Dendritic cell treated with granulocyte-macrophage colony-stimulating factor and Interleukin-4, amounts not matched to agents 40 ng/mL and 50 ng/mL, for 4 days (primary cell): ENCODE results near the gene CD276.

ENCODE experiments used
- H3K27ac Mint-ChIP-seq: one replicate; pipeline ENCODE4 v1.8.0; 2022; ENCODE audit warnings: mild to moderate bottlenecking, mixed read lengths
- H3K27me3 Mint-ChIP-seq: one replicate; pipeline ENCODE4 v1.8.0; 2022; ENCODE audit warnings: mild to moderate bottlenecking, mixed read lengths
- H3K36me3 Mint-ChIP-seq: one replicate; pipeline ENCODE4 v1.8.0; 2022; ENCODE audit warnings: low read depth, mixed read lengths
- H3K4me1 Mint-ChIP-seq: one replicate; pipeline ENCODE4 v1.8.0; 2022; ENCODE audit warnings: low read depth, mixed read lengths
- H3K4me3 Mint-ChIP-seq: one replicate; pipeline ENCODE4 v1.8.0; 2022; ENCODE audit warnings: mild to moderate bottlenecking, moderate library complexity, mixed read lengths
- H3K9me3 Mint-ChIP-seq: one replicate; pipeline ENCODE4 v1.8.0; 2022; ENCODE audit warnings: mixed read lengths
- intact Hi-C: fragments of 100-400 bp; cut with micrococcal nuclease; formaldehyde crosslinking; loops from one replicate; pipeline ENCODE4 v1.15.0; 2022

Gene CD276

DNA sequence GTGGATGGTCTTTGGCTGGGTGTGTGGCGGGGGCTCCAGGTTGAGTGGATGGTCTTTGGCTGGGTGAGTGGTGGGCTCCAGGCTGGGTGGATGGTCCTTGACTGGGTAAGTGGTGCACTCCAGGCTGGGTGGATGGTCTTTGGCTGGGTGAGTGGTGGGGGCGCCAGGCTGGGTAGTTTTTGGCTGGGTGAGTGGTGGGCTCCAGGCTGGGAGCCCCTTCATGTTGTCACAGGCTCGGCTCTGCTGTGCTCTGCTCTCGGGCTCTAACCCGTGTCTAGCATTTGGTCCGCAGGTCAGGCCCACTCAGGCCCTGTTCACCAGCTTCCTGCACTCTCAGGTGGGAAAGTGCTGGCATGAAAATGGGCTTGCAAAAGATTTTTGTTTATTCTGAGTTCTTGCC, 25.1 kb downstream of the CD276 start:
- Mint-ChIP-seq H3K27me3 (peaks cover 25% of the 10 kb centered on the region), H3K9me3 (no peaks in the 10 kb centered on the region), H3K36me3 (peaks cover 95% of the 10 kb centered on the region), H3K27ac (no peak overlapping the region), H3K4me1 (peaks cover 25% of the 10 kb centered on the region), H3K4me3 (no peak overlapping the region)
- intact Hi-C loops, result no loop called here

DNA sequence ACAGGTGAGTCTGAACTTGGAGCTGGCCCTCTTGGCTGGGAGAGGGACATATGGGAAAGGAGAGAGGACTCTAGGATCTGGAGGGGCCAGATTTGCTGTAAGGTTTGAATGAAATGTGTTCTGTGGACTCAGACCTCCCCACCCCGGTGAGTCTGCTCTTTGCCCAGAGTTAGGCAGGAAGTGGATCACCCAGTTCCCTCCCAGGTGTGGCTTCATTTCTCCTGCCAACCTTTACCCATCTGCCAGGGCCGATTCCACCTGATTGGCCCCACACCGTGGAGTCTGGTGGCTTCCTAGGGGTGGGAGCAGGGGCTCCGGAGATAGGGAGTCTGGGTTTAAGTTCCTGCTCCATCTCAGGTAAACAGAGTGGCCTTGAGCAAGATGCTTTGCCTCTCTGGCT, 25.5 kb downstream of the CD276 start:
- peaks cover 25% of the 10 kb centered on the region for H3K27me3 Mint-ChIP-seq
- H3K9me3 Mint-ChIP-seq, result no peaks in the 10 kb centered on the region
- H3K4me1 Mint-ChIP-seq, result peaks cover 25% of the 10 kb centered on the region
- no peak overlapping the region for H3K27ac Mint-ChIP-seq
- H3K36me3 Mint-ChIP-seq, result peaks cover 95% of the 10 kb centered on the region
- intact Hi-C loops, result no loop called here
- H3K4me3 Mint-ChIP-seq, result no peak overlapping the region

DNA sequence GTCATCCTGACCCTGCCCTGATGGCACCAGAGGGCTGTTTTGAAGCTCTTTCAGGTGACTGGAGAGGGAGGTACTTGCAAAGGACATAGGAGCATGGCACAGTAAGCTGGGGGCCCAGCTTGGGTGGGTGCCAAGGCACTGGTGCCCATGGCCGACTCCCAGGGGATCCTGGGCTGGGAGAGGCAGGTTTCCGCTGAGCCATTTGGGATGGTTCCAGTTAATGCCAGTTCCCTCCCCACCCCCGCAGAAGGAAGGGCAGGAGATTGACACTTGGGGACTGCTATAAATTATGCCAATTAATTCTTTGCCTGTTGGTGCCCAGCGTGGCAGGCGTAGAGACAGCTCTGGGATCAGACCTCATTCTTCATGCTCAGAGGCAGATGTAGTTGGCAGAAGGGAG, 26.1 kb downstream of the CD276 start:
- Mint-ChIP-seq H3K4me1 (peaks cover 25% of the 10 kb centered on the region), H3K27me3 (peaks cover 22% of the 10 kb centered on the region), H3K27ac (no peak overlapping the region), H3K36me3 (peaks cover 88% of the 10 kb centered on the region), H3K9me3 (no peaks in the 10 kb centered on the region), H3K4me3 (no peak overlapping the region)
- intact Hi-C loops, result no loop called here

DNA sequence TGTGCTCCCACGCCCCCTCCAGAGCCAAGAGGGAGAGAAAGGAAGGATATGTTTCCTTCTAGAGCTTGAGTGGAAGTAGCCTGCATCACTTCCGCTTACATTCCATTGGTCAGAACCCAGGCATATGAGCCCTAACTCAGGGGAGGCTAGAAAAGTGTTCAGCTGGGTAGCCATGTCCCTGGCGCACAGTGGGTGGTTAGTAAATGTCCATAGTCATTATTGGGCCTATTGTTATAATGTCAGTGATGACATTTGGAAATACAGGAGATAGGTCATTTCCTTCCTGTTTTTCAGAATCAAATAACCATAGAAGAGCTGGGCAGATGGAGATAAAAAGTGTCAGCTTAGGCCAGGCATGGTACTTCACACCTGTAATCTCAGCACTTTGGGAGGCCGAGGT, 27.3 kb downstream of the CD276 start:
- no peak overlapping the region for H3K27ac Mint-ChIP-seq
- H3K36me3 Mint-ChIP-seq, result peaks cover 78% of the 10 kb centered on the region
- peaks cover 25% of the 10 kb centered on the region for H3K4me1 Mint-ChIP-seq
- intact Hi-C loops, result no loop called here
- no peak overlapping the region for H3K4me3 Mint-ChIP-seq
- peaks cover 19% of the 10 kb centered on the region for H3K27me3 Mint-ChIP-seq
- H3K9me3 Mint-ChIP-seq, result no peaks in the 10 kb centered on the region

DNA sequence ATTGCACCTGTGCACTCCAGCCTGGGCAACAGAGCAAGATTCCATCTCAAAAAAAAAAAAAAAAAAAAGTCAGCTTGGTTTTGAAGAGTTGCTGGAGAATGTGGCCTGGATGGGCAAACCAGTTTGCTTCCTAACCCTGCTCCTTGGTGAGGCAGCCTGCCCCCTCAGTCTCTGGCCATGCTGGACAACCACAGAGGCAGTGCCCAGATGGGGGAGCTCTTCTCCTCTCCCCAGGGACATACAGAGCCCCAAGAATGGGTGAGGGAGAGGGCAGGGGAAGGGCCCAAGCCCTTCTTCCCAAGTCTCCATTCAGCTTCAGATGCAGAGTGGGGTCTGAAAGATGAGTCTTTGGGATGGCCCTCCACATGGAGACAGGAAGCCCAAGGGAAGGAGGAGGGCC, 27.9 kb downstream of the CD276 start:
- H3K9me3 Mint-ChIP-seq, result no peaks in the 10 kb centered on the region
- H3K4me1 Mint-ChIP-seq, result peaks cover 25% of the 10 kb centered on the region
- peaks cover 72% of the 10 kb centered on the region for H3K36me3 Mint-ChIP-seq
- no peak overlapping the region for H3K27ac Mint-ChIP-seq
- H3K4me3 Mint-ChIP-seq, result no peak overlapping the region
- intact Hi-C loops, result no loop called here
- H3K27me3 Mint-ChIP-seq, result peaks cover 20% of the 10 kb centered on the region

DNA sequence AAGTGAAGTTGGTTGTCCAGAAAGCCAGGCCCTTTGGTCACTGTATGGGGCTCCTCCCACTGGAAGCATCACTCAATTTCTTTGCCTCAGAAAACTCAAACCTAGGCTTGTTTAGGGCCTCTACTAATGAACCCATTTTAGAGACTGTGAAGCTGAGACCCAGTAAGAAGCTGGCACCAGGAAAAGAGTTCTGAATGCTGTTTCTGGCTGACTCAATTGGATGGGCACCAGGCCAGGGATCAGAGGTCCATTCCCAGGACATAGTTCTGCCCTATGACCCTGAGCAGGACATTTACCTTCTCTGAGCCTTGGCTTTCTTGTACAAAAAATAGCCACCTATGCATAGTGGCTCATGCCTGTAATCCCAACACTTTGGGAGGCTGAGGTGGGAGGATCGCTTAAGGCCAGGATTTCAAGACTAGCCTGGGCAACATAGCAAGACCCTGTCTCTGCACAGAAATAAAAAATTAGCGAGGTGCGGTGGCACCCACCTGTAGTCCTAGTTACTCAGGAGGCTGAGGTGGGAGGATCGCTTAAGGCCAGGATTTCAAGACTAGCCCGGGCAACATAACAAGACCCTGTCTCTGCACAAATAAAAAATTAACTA, 30.6 kb downstream of the CD276 start:
- Mint-ChIP-seq H3K4me1 (peaks cover 17% of the 10 kb centered on the region), H3K9me3 (no peaks in the 10 kb centered on the region), H3K27me3 (peaks cover 18% of the 10 kb centered on the region), H3K4me3 (no peak overlapping the region), H3K36me3 (peaks cover 45% of the 10 kb centered on the region), H3K27ac (no peak overlapping the region)
- intact Hi-C loops, result no loop called here

DNA sequence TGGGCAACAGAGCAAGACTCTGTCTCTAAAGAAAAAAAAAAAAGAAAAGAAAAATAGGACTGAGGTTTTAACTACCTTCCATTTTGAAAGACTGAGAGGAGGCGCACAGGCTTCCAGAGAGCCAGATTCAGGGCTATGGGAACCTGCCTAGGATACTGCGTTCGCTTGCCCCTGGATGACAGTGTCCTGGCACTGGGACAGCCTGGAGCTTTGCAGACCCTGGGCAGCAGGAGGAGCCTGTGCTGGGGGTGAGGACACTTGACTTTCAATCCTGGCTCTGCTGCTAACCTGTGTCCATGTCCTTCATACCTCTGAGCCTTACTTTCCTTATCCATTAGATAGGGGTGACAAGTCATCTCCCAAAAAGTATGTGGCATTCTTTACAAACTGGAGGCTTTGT, 31.2 kb downstream of the CD276 start:
- intact Hi-C loops, result no loop called here
- Mint-ChIP-seq H3K27me3 (peaks cover 18% of the 10 kb centered on the region), H3K9me3 (no peaks in the 10 kb centered on the region), H3K36me3 (peaks cover 40% of the 10 kb centered on the region), H3K4me1 (peaks cover 15% of the 10 kb centered on the region), H3K4me3 (no peak overlapping the region), H3K27ac (no peak overlapping the region)

DNA sequence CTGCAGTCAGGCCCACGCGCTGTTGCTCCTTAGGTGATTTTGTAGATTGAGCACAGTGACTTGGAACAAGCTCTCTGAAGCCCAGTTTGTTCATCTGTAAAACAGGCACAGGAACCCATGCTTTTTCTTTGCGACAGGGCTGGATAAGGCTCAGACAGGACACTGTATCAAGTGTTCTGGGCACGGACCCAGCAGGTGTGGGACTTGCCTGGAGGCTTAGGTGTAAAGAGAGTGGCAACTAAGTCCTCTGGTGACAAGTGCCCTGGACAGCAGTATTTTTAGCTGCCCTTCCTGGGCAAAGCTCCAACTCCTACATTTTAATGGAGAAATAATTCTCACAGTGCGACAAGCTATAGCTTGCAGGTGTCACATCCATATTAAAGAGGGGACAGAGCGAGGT, 32.2 kb downstream of the CD276 start:
- Mint-ChIP-seq H3K9me3 (no peaks in the 10 kb centered on the region), H3K4me3 (no peak overlapping the region), H3K4me1 (peaks cover 6% of the 10 kb centered on the region), H3K27ac (no peak overlapping the region), H3K27me3 (peaks cover 18% of the 10 kb centered on the region), H3K36me3 (peaks cover 30% of the 10 kb centered on the region)
- intact Hi-C loops, result no loop called here

DNA sequence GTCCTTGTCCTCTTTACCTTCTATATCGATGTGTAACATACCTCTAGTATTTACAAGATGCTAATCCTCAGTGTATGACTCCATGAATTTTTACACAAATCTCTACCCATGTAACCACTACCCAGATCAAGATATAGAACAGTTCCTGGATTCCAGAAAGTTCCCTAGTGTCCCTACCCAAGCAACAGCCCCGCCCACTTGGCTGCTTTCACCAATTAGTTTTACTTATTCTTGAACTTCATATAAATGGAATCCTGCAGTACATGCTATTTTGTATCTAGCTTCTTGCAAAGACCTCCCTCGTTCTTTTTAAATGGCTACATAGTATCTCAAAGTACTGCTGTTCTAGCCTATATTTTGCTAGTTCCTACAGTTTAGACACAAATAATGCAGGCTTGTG, 33.0 kb downstream of the CD276 start:
- no peak overlapping the region for H3K4me3 Mint-ChIP-seq
- H3K27me3 Mint-ChIP-seq, result peaks cover 16% of the 10 kb centered on the region
- H3K27ac Mint-ChIP-seq, result no peak overlapping the region
- peaks cover 6% of the 10 kb centered on the region for H3K4me1 Mint-ChIP-seq
- intact Hi-C loops, result no loop called here
- H3K36me3 Mint-ChIP-seq, result peaks cover 24% of the 10 kb centered on the region
- H3K9me3 Mint-ChIP-seq, result no peaks in the 10 kb centered on the region

DNA sequence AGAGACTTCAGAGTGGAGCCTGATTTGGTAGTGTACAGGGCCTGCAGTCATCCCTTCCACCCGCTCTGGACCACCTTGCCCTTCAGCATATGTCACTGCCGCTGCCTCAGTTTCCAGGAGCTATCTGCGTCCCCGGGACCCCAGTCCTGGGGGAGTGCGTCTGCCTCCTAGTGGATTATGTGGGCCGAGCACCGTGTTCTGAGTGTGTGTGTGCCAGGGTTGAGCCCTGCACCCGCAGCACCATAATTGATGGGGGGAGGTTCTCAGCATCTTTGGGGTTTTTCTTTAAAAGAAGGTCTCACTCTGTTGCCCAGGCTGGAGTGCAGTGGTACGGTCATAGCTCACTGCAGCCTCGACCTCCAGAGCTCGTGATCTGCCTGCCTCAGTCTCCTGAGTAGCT, 33.6 kb downstream of the CD276 start:
- Mint-ChIP-seq H3K27me3 (peaks cover 11% of the 10 kb centered on the region), H3K36me3 (peaks cover 18% of the 10 kb centered on the region), H3K4me3 (no peak overlapping the region), H3K4me1 (peaks cover 6% of the 10 kb centered on the region), H3K27ac (no peak overlapping the region), H3K9me3 (no peaks in the 10 kb centered on the region)
- intact Hi-C loops, result no loop called here

DNA sequence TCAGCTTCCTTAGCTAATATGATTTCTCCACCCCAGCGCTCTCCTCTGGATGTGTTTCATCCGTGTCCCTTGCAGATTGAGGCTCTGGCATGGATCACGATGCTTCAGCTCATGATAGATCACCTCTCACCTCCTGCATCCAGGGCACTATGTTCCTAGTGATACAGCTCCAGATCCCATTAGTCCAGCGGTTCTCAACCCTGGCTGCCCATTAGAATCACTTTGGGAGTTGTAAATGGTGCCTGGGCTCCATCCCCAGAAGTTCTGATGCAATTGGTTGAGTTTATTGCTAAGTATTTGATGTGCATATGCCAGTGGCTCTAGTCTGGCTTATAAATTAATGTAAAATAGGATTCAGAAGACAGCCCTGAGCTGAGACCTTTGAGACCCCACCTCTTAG, 34.5 kb downstream of the CD276 start:
- Mint-ChIP-seq H3K36me3 (peaks cover 10% of the 10 kb centered on the region), H3K27ac (no peak overlapping the region), H3K9me3 (no peaks in the 10 kb centered on the region), H3K27me3 (peaks cover 5% of the 10 kb centered on the region), H3K4me1 (peaks cover 6% of the 10 kb centered on the region), H3K4me3 (no peak overlapping the region)
- intact Hi-C loops, result no loop called here

DNA sequence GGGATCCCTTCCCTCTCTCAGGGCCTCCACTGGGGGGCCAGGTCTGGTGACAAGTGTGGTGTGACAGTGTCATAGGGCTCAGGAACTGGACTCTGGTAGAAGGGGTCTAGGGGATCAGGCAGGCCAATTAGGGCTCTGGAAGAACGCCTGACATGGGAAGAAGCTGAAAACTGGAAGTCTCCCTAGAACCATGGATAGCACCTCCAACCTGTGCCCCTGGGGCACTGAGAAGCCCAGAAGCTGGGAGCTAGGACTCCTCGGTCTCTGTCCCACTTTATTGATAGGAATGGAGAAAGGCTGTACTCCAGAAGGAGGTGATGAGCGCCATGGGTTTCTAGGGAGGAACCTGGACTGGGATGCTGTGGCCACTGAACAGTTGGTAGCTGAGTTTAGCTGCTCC, 38.2 kb downstream of the CD276 start:
- H3K27ac Mint-ChIP-seq, result no peak overlapping the region
- H3K27me3 Mint-ChIP-seq, result peaks cover 8% of the 10 kb centered on the region
- H3K36me3 Mint-ChIP-seq, result no peaks in the 10 kb centered on the region
- no peak overlapping the region for H3K4me3 Mint-ChIP-seq
- intact Hi-C loops, result no loop called here
- no peaks in the 10 kb centered on the region for H3K9me3 Mint-ChIP-seq
- peaks cover 6% of the 10 kb centered on the region for H3K4me1 Mint-ChIP-seq

DNA sequence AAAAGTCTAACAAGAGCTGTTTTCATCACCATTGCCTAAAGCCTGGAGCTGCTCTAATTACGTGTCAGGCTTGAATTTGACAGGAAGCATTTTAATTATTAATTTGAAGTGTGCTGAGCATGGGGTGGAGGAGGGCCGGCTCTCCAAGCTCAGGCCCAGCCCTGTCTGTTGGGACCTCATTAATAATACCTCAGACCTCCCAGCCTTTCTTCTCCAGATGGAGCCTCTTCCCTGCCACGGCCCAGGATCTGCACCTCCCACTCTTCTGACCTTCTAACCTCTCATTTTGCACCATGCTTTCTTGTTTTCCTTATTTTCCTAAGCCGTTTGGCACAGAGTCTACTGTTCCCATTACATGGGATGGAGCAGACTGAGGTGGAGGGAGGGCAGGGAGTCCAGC, 39.0 kb downstream of the CD276 start:
- Mint-ChIP-seq H3K27ac (no peak overlapping the region), H3K4me1 (peaks cover 6% of the 10 kb centered on the region), H3K9me3 (no peaks in the 10 kb centered on the region), H3K4me3 (no peak overlapping the region), H3K27me3 (peaks cover 8% of the 10 kb centered on the region), H3K36me3 (no peaks in the 10 kb centered on the region)
- intact Hi-C loops, result no loop called here

DNA sequence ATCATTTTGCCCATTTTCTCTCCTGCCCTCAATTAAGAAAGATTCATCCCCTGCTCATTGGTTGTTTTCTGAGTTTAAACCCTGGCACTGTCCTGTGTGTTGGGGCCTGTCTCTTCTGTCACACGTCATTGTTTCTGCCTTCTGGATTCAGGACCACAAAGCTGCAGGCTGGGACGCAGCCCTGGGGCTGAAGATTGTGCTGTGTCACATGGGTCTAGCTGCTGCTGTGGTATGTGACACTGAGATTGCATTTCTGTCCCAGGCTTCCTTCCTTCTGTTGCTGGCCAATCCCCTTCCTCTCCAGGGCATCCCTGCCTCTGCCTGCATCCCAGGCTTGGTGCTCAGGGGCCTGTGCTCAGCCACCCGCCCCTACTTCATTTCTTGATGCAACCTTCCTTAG, 40.0 kb downstream of the CD276 start:
- Mint-ChIP-seq H3K4me3 (no peak overlapping the region), H3K4me1 (peaks cover 6% of the 10 kb centered on the region), H3K36me3 (no peaks in the 10 kb centered on the region), H3K27me3 (peaks cover 6% of the 10 kb centered on the region), H3K27ac (no peak overlapping the region), H3K9me3 (no peaks in the 10 kb centered on the region)
- intact Hi-C loops, result loop anchor here (1.0 kb wide), 1 partner anchor 10 kb away; no protein-coding TSS in a partner anchor

DNA sequence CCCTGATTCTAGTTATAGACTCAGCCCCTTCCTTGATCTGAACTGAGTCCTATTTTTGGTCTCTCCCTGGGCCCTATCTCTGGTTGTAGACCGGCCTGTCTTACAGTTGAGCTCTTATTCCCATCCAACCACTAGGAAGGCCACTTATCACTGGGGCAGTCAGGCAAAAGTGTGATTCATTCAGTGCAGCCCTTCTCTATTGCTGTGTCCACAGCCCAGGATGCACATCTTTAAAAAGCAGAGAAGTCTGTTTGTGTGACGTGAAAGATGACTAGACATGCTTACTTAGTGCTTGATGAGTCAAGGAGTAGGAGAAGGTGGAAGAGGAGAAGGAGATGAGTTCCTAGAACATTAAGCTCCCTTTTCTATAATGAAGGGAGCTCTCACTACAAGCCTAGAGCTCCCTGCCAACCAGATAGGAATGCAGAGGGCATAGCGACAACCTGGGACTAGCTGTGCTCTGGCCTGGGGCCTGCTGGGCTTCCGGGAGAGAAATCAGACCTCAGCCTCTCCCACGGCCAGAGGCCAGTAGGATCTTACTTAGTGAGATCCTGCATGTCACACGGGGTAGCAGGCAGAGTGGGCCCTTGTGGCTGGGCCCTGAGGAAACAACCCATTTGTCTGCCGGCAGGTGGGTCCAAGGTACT, 43.3 kb downstream of the CD276 start:
- peaks cover 6% of the 10 kb centered on the region for H3K27me3 Mint-ChIP-seq
- H3K36me3 Mint-ChIP-seq, result no peaks in the 10 kb centered on the region
- intact Hi-C loops, result no loop called here
- H3K4me3 Mint-ChIP-seq, result no peak overlapping the region
- no peak overlapping the region for H3K27ac Mint-ChIP-seq
- no peaks in the 10 kb centered on the region for H3K9me3 Mint-ChIP-seq
- H3K4me1 Mint-ChIP-seq, result no peaks in the 10 kb centered on the region
